Right cardiac atrium (tissue), 5 donors: ENCODE results near the gene FAHD1. TPM values are rescaled to one million over a fixed set of nuclear protein-coding genes. Genes with fewer than 3 reads are reported as not detected.

Source experiments
- ATAC-seq, 2 donors: fragments of 200-7000 bp; cut with Tn5 transposase; one replicate each; pipeline versions ENCODE4 v1.8.0 to v1.9.1; 2020; ENCODE audit warnings: moderate library complexity in 2 of 2, mild to moderate bottlenecking in 1 of 2
- DNase-seq, 3 donors: peaks; one replicate each; pipeline ENCODE4 v3.0.0-alpha.2; 2020
- H3K27ac ChIP-seq: one replicate; pipeline ENCODE4 v1.5.1; 2013; ENCODE audit warnings: mild to moderate bottlenecking, low read length, control low read depth, moderate library complexity
- H3K27me3 ChIP-seq: one replicate; pipeline ENCODE4 v1.6.1; 2013; ENCODE audit not compliant: control insufficient read depth, insufficient read depth
- H3K4me1 ChIP-seq: one replicate; pipeline ENCODE4 v1.6.1; 2013; ENCODE audit warnings: low read length; ENCODE audit not compliant: control insufficient read depth, insufficient read depth
- H3K4me3 ChIP-seq: one replicate; pipeline ENCODE4 v1.5.1; 2013; ENCODE audit warnings: low read length, control low read depth
- H3K9me3 ChIP-seq: one replicate; pipeline ENCODE4 v1.6.1; 2013; ENCODE audit warnings: low read length; ENCODE audit not compliant: control insufficient read depth
- WGBS: extraction: QIAGEN DNeasy Blood & Tissue Kit; methylation state at CpG from one replicate; pipeline ENCODE4 v1.1.7; 2013; 5-methylcytosine and 5-hydroxymethylcytosine counted together
- intact Hi-C, 4 donors: fragments of 100-400 bp; cut with DNase I; formaldehyde crosslinking; loops; one replicate each; pipeline versions ENCODE4 v1.11.0 to v1.14.0; 2022 to 2023
- polyA plus RNA-seq: library from polyadenylated mRNA; stranded (reverse); fragments of 200-250 nt; gene quantifications from one replicate; pipeline ENCODE4 v1.2.3, GENCODE V29; 2013
- total RNA-seq, 4 donors: library from RNA; stranded (reverse); fragmentation: NEBNext Ultra II Directional; extraction: Animal tissue kit (Norgen Biotek cat#: 25700); gene quantifications; one replicate each; pipeline ENCODE4 v1.2.1, GENCODE V29; 2021
- donor health status: healthy with polysubstance abuse.
- donor health status: DM: no; HTN: yes; CAD: no.
- donor health status: DM: no; HTN: no; CAD: no.
- donor health status: DM: no; HTN: yes; CAD: no; lungs with severe emphysema.
- donor health status: DM: yes; HTN: yes; CAD: no.

FAHD1 gene
- total and polyA plus RNA-seq, 5 donors: 18.8 to 46.4 (median 23.2) TPM

GRCh38 chr16:1877089-1877488, 50.1 kb downstream of the FAHD1 start:
- ATAC-seq (no peak), DNase-seq (no peak)
- 60% methylated on average over 6 of the region's 6 CpGs for WGBS
- no peaks in the 10 kb centered on the region for H3K27me3 ChIP-seq
- no peak overlapping the region for H3K4me3 ChIP-seq
- H3K27ac ChIP-seq: no peak overlapping the region
- H3K9me3 ChIP-seq: no peaks in the 10 kb centered on the region
- intact Hi-C loops: no loop called here
- no peaks in the 10 kb centered on the region for H3K4me1 ChIP-seq

DNA sequence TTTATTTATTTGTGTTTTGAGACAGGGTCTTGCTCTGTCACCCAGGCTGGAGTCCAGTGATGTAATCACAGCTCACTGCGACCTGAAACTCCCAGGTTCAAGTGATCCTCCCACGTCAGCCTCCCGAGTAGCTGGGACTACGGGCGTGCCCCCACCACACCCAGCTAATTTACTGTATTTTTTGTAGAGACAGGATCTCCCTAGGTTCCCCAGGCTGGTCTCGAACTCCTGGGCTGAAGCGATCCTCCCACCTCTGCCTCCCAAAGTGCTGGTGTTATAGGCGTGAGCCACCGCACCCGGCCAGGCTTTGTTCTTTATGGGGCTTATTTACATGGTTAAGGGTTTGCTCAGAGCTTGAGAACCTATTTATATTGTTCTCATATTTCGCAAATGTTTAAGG, 50.8 kb downstream of the FAHD1 start:
- no peaks in the 10 kb centered on the region for H3K27me3 ChIP-seq
- ATAC-seq: no peak
- WGBS: 63% methylated on average over 11 of the region's 11 CpGs
- H3K9me3 ChIP-seq: no peaks in the 10 kb centered on the region
- H3K4me3 ChIP-seq: no peak overlapping the region
- H3K27ac ChIP-seq: no peak overlapping the region
- H3K4me1 ChIP-seq: no peaks in the 10 kb centered on the region
- intact Hi-C loops: no loop called here
- no peak for DNase-seq

GRCh38 chr16:1878256-1878655, 51.2 kb downstream of the FAHD1 start:
- Histone ChIP-seq H3K4me3 (no peak overlapping the region), H3K27me3 (no peaks in the 10 kb centered on the region), H3K9me3 (no peaks in the 10 kb centered on the region), H3K4me1 (no peaks in the 10 kb centered on the region), H3K27ac (no peak overlapping the region)
- intact Hi-C loops: no loop called here
- DNase-seq: no peak
- WGBS: 69% methylated on average over 5 of the region's 5 CpGs
- no peak for ATAC-seq

Other genes with a start within 250 kb of the FAHD1 start
- gene IFT140, start 215.1 kb upstream of the FAHD1 start, total RNA-seq: 10 to 100 TPM in 3 of 4 donors, 1 to 10 TPM in 1; 9.7 to 14.2 (median 13.0) TPM
- 7.4 TPM for gene IFT140, start 215.1 kb upstream of the FAHD1 start, polyA plus RNA-seq
- gene CRAMP1, start 214.8 kb upstream of the FAHD1 start, total RNA-seq: 10 to 100 TPM; 11.0 to 18.4 (median 13.7) TPM
- gene CRAMP1, start 214.8 kb upstream of the FAHD1 start, polyA plus RNA-seq: 7.1 TPM
- 10 to 100 TPM; 18.5 to 38.3 (median 25.3) TPM for gene JPT2, start 148.9 kb upstream of the FAHD1 start, total RNA-seq
- gene JPT2, start 148.9 kb upstream of the FAHD1 start, polyA plus RNA-seq: 11.9 TPM
- 10 to 100 TPM; 71.1 to 87.6 (median 79.8) TPM for gene MAPK8IP3, start 121.0 kb upstream of the FAHD1 start, total RNA-seq
- gene MAPK8IP3, start 121.0 kb upstream of the FAHD1 start, polyA plus RNA-seq: 69.3 TPM
- 10 to 100 TPM; 36.5 to 55.4 (median 47.4) TPM for gene NME3, start 55.7 kb upstream of the FAHD1 start, total RNA-seq
- gene NME3, start 55.7 kb upstream of the FAHD1 start, polyA plus RNA-seq: 75.2 TPM
- 10 to 100 TPM in 2 of 4 donors, 1 to 10 TPM in 2; 8.1 to 11.3 (median 9.8) TPM for gene EME2, start 54.4 kb upstream of the FAHD1 start, total RNA-seq
- gene EME2, start 54.4 kb upstream of the FAHD1 start, polyA plus RNA-seq: 6.3 TPM
- 10 to 100 TPM; 53.3 to 80.0 (median 69.1) TPM for gene MRPS34, start 54.1 kb upstream of the FAHD1 start, total RNA-seq
- gene MRPS34, start 54.1 kb upstream of the FAHD1 start, polyA plus RNA-seq: 91.4 TPM
- gene SPSB3, start 44.6 kb upstream of the FAHD1 start, total RNA-seq: 10 to 100 TPM; 24.5 to 41.3 (median 34.1) TPM
- 51.8 TPM for gene SPSB3, start 44.6 kb upstream of the FAHD1 start, polyA plus RNA-seq
- gene NUBP2, start 44.2 kb upstream of the FAHD1 start, total RNA-seq: 10 to 100 TPM; 33.1 to 39.1 (median 35.9) TPM
- 45.3 TPM for gene NUBP2, start 44.2 kb upstream of the FAHD1 start, polyA plus RNA-seq
- gene IGFALS, start 33.5 kb upstream of the FAHD1 start, total RNA-seq: not detected
- gene IGFALS, start 33.5 kb upstream of the FAHD1 start, polyA plus RNA-seq: 0.05 TPM
- 100 to 1,000 TPM; 123 to 155 (median 141) TPM for gene HAGH, start 381 bp upstream of the FAHD1 start, total RNA-seq
- 224 TPM for gene HAGH, start 381 bp upstream of the FAHD1 start, polyA plus RNA-seq
- gene MEIOB, start 45.0 kb downstream of the FAHD1 start, total RNA-seq: not detected
- gene MEIOB, start 45.0 kb downstream of the FAHD1 start, polyA plus RNA-seq: not detected
- gene HS3ST6, start 91.2 kb downstream of the FAHD1 start, total RNA-seq: not detected
- not detected for gene HS3ST6, start 91.2 kb downstream of the FAHD1 start, polyA plus RNA-seq
- 10 to 100 TPM; 18.0 to 34.0 (median 26.2) TPM for gene MSRB1, start 116.0 kb downstream of the FAHD1 start, total RNA-seq
- 39.2 TPM for gene MSRB1, start 116.0 kb downstream of the FAHD1 start, polyA plus RNA-seq
- gene RPL3L, start 127.5 kb downstream of the FAHD1 start, total RNA-seq: 10 to 100 TPM; 21.1 to 47.2 (median 24.2) TPM
- 37.3 TPM for gene RPL3L, start 127.5 kb downstream of the FAHD1 start, polyA plus RNA-seq
- 100 to 1,000 TPM; 397 to 535 (median 467) TPM for gene NDUFB10, start 132.3 kb downstream of the FAHD1 start, total RNA-seq
- gene NDUFB10, start 132.3 kb downstream of the FAHD1 start, polyA plus RNA-seq: 1,316 TPM
- gene RPS2, start 137.6 kb downstream of the FAHD1 start, total RNA-seq: 1,000 to 10,000 TPM in 3 of 4 donors, 100 to 1,000 TPM in 1; 947 to 1,371 (median 1,063) TPM
- 1,244 TPM for gene RPS2, start 137.6 kb downstream of the FAHD1 start, polyA plus RNA-seq
- gene RNF151, start 139.7 kb downstream of the FAHD1 start, total RNA-seq: not detected
- not detected for gene RNF151, start 139.7 kb downstream of the FAHD1 start, polyA plus RNA-seq
- 10 to 100 TPM; 19.0 to 22.8 (median 19.7) TPM for gene TBL3, start 144.8 kb downstream of the FAHD1 start, total RNA-seq
- gene TBL3, start 144.8 kb downstream of the FAHD1 start, polyA plus RNA-seq: 39.6 TPM
- gene NOXO1, start 154.3 kb downstream of the FAHD1 start, total RNA-seq: not detected
- gene NOXO1, start 154.3 kb downstream of the FAHD1 start, polyA plus RNA-seq: 0.29 TPM
- 10 to 100 TPM; 19.6 to 25.7 (median 22.2) TPM for gene GFER, start 157.0 kb downstream of the FAHD1 start, total RNA-seq
- gene GFER, start 157.0 kb downstream of the FAHD1 start, polyA plus RNA-seq: 31.7 TPM
- gene SYNGR3, start 162.8 kb downstream of the FAHD1 start, total RNA-seq: 1 to 10 TPM in 1 of 4 donors, under 1 TPM in 3; 0.57 to 1.0 (median 0.68) TPM
- gene SYNGR3, start 162.8 kb downstream of the FAHD1 start, polyA plus RNA-seq: 1.4 TPM
- 10 to 100 TPM; 16.8 to 20.5 (median 17.5) TPM for gene ZNF598, start 182.6 kb downstream of the FAHD1 start, total RNA-seq
- 14.0 TPM for gene ZNF598, start 182.6 kb downstream of the FAHD1 start, polyA plus RNA-seq
- gene NPW, start 192.6 kb downstream of the FAHD1 start, total RNA-seq: not detected
- not detected for gene NPW, start 192.6 kb downstream of the FAHD1 start, polyA plus RNA-seq
- gene NHERF2, start 199.7 kb downstream of the FAHD1 start, total RNA-seq: 100 to 1,000 TPM; 131 to 257 (median 158) TPM
- gene NHERF2, start 199.7 kb downstream of the FAHD1 start, polyA plus RNA-seq: 228 TPM
- gene NTHL1, start 220.6 kb downstream of the FAHD1 start, total RNA-seq: 10 to 100 TPM in 3 of 4 donors, 1 to 10 TPM in 1; 4.3 to 14.0 (median 12.5) TPM
- 21.3 TPM for gene NTHL1, start 220.6 kb downstream of the FAHD1 start, polyA plus RNA-seq
- gene TSC2, start 220.8 kb downstream of the FAHD1 start, total RNA-seq: 10 to 100 TPM; 67.3 to 72.4 (median 69.4) TPM
- gene TSC2, start 220.8 kb downstream of the FAHD1 start, polyA plus RNA-seq: 34.7 TPM